Lower leg skin (tissue), 4 donors: Measurements from ENCODE around the gene INPP4B. TPM values are rescaled to one million over a fixed set of nuclear protein-coding genes. Genes with fewer than 3 reads are reported as not detected.

Source experiments
- DNase-seq, 2 donors: peaks; one replicate each; pipeline ENCODE4 v3.0.0-alpha.2; 2019; ENCODE audit warnings: low spot score in 2 of 2
- H3K4me3 ChIP-seq: fragments of 200-600 bp; sonication (generic); 2 replicates; pipeline ENCODE4 v1.5.1; 2017; ENCODE audit warnings: mild to moderate bottlenecking, low read depth; ENCODE audit not compliant: poor library complexity, severe bottlenecking
- CTCF ChIP-seq, 3 donors: fragments of 450-650 bp; IDR thresholded peaks; one replicate each; pipeline ENCODE4 v1.5.1; 2016; ENCODE audit warnings: antibody characterized with exemption in 3 of 3, mild to moderate bottlenecking in 3 of 3, moderate library complexity in 2 of 3
- POLR2A ChIP-seq, 2 donors: fragments of 450-650 bp; IDR thresholded peaks; one replicate each; pipeline ENCODE4 v1.6.1; 2016 to 2017; ENCODE audit warnings: antibody characterized with exemption in 2 of 2, mild to moderate bottlenecking in 1 of 2, moderate library complexity in 1 of 2
- WGBS, 2 donors: methylation state at CpG; one replicate each; pipeline ENCODE4 v1.1.5; 2018; 5-methylcytosine and 5-hydroxymethylcytosine counted together
- intact Hi-C: fragments of 100-400 bp; cut with DNase I; formaldehyde crosslinking; loops from one replicate; pipeline ENCODE4 v1.15.0; 2023; ENCODE audit warnings: low total_unique reads
- total RNA-seq, 4 donors: library from RNA; depleted of rRNA; stranded (reverse); fragments of >200 nt; gene quantifications; one replicate each; pipeline ENCODE4 v1.1.0, GENCODE V29; 2016

INPP4B gene
- total RNA-seq, 4 donors from 2014 or later = 7.6 to 18.5 (median 17.6) TPM

GRCh38 chr4:142264961-142265360, 581.1 kb downstream of the INPP4B start:
- DNase-seq = no peak
- H3K4me3 ChIP-seq = no peak overlapping the region
- TF ChIP-seq POLR2A (IDR thresholded peaks at IDR 0.05) (no peak), CTCF (IDR thresholded peaks at IDR 0.05) (no peak)
- WGBS, 2 donors = 81 to 86% methylated on average over 2 of the region's 2 CpGs
- intact Hi-C loops = no loop called here

GRCh38 chr4:142262956-142263355, 583.1 kb downstream of the INPP4B start:
- intact Hi-C loops = no loop called here
- no peak for DNase-seq
- TF ChIP-seq POLR2A (IDR thresholded peaks at IDR 0.05) = no peak
- no peak for TF ChIP-seq CTCF (IDR thresholded peaks at IDR 0.05)
- H3K4me3 ChIP-seq = no peak overlapping the region
- 74 to 79% methylated on average over 2 of the region's 2 CpGs for WGBS, 2 donors

GRCh38 chr4:142248946-142249345, 597.2 kb downstream of the INPP4B start:
- H3K4me3 ChIP-seq = no peak overlapping the region
- intact Hi-C loops = no loop called here
- WGBS, 2 donors = 88 to 93% methylated on average over 1 of the region's 1 CpG
- DNase-seq = no peak
- TF ChIP-seq POLR2A (IDR thresholded peaks at IDR 0.05) (no peak), CTCF (IDR thresholded peaks at IDR 0.05) (no peak)

- no peak for TF ChIP-seq CTCF (IDR thresholded peaks at IDR 0.05)
- no peak for TF ChIP-seq POLR2A (IDR thresholded peaks at IDR 0.05)
- H3K4me3 ChIP-seq = no peak overlapping the region
- WGBS, 2 donors = 63 to 64% methylated on average over 2 of the region's 2 CpGs
- intact Hi-C loops = no loop called here
- no peak for DNase-seq
Measured at GRCh38 chr4:142243255-142243654, 602.8 kb downstream of the INPP4B start.

GRCh38 chr4:142242156-142242555, 603.9 kb downstream of the INPP4B start:
- TF ChIP-seq POLR2A (IDR thresholded peaks at IDR 0.05) = no peak
- no peak for TF ChIP-seq CTCF (IDR thresholded peaks at IDR 0.05)
- intact Hi-C loops = no loop called here
- H3K4me3 ChIP-seq = no peak overlapping the region
- 26 to 28% methylated on average over 2 of the region's 2 CpGs for WGBS, 2 donors
- no peak for DNase-seq

GRCh38 chr4:142238589-142238988, 607.5 kb downstream of the INPP4B start:
- intact Hi-C loops = no loop called here
- TF ChIP-seq CTCF (IDR thresholded peaks at IDR 0.05) (no peak), POLR2A (IDR thresholded peaks at IDR 0.05) (no peak)
- DNase-seq = no peak
- no peak overlapping the region for H3K4me3 ChIP-seq
